Activated naive CD8-positive, alpha-beta T cell treated with anti-CD3 and anti-CD28 coated beads, Interleukin-2, amount 10 ng/mL, durations not matched to agents 7 days and 5 days (primary cell): ENCODE measurements around the gene CMTM2. TPM values are rescaled to one million over a fixed set of nuclear protein-coding genes. Genes with fewer than 3 reads are reported as not detected.
A peak's percentile ranks its signal among the peaks of the same experiment; 100 is the strongest.

Source experiments
- ATAC-seq: fragments of 150-1000 bp; cut with Tn5 transposase; one replicate; pipeline ENCODE4 v1.10.0; 2021; ENCODE audit warnings: low read depth, moderate library complexity
- POLR2A ChIA-PET: fragments of 350-600 bp; sonication (Branson Sonifier 250); formaldehyde crosslinking; loops from one replicate; lab custom pipeline; 2021; ENCODE audit warnings: antibody characterized with exemption; lab: Charles Lee
- DNase-seq: peaks from one replicate; pipeline ENCODE4 v3.0.0; 2021
- H3K27ac Mint-ChIP-seq: one replicate; pipeline ENCODE4 v1.8.0; 2022; ENCODE audit warnings: mild to moderate bottlenecking, mixed read lengths
- H3K27me3 Mint-ChIP-seq: one replicate; pipeline ENCODE4 v1.8.0; 2022; ENCODE audit warnings: mild to moderate bottlenecking, moderate library complexity, mixed read lengths
- H3K36me3 Mint-ChIP-seq: one replicate; pipeline ENCODE4 v1.8.0; 2021; ENCODE audit warnings: mild to moderate bottlenecking, mixed read lengths
- H3K4me1 Mint-ChIP-seq: one replicate; pipeline ENCODE4 v1.8.0; 2021; ENCODE audit warnings: mixed read lengths
- H3K4me3 Mint-ChIP-seq: one replicate; pipeline ENCODE4 v1.8.0; 2022; ENCODE audit warnings: mild to moderate bottlenecking, moderate library complexity, mixed read lengths
- H3K9me3 Mint-ChIP-seq: one replicate; pipeline ENCODE4 v1.8.0; 2021; ENCODE audit warnings: mixed read lengths
- total RNA-seq, 2 experiments: library from RNA; stranded (reverse); gene quantifications; one replicate each; pipeline ENCODE4 v1.2.3, GENCODE V29; 2021

Gene CMTM2
- total RNA-seq, 2 experiments from 2014 or later: 0.45 to 1.3 TPM

GRCh38 chr16:66575060-66575459, 4.2 kb upstream of the CMTM2 start:
- Mint-ChIP-seq H3K36me3 (peaks cover 18% of the 10 kb centered on the region), H3K4me3 (no peak overlapping the region), H3K27ac (no peak overlapping the region), H3K9me3 (no peaks in the 10 kb centered on the region), H3K4me1 (peaks cover 15% of the 10 kb centered on the region), H3K27me3 (peaks cover 29% of the 10 kb centered on the region)
- ATAC-seq: no peak
- DNase-seq: no peak
- POLR2A ChIA-PET: interaction anchor here (1.0 to 1.4 kb wide), 2 partner anchors 18 to 28 kb away, joined by 3 read pairs; no protein-coding TSS in a partner anchor

GRCh38 chr16:66576296-66576695, 3.0 kb upstream of the CMTM2 start:
- DNase-seq: no peak
- Mint-ChIP-seq H3K9me3 (no peaks in the 10 kb centered on the region), H3K36me3 (peaks cover 15% of the 10 kb centered on the region), H3K4me3 (no peak overlapping the region), H3K27ac (no peak overlapping the region), H3K4me1 (peaks cover 15% of the 10 kb centered on the region), H3K27me3 (peaks cover 38% of the 10 kb centered on the region)
- POLR2A ChIA-PET: interaction anchor here (0.6 to 1.1 kb wide), 2 partner anchors 14 to 17 kb away, joined by 3 read pairs; no protein-coding TSS in a partner anchor
- no peak for ATAC-seq

- no peak overlapping the region for H3K27ac Mint-ChIP-seq
- ATAC-seq (no peak), DNase-seq (no peak)
- peaks cover 16% of the 10 kb centered on the region for H3K4me1 Mint-ChIP-seq
- H3K36me3 Mint-ChIP-seq: peaks cover 6% of the 10 kb centered on the region
- H3K4me3 Mint-ChIP-seq: no peak overlapping the region
- peaks cover 38% of the 10 kb centered on the region for H3K27me3 Mint-ChIP-seq
- POLR2A ChIA-PET: interaction anchor here (1.5 kb wide), 1 partner anchor 28 kb away, joined by 3 read pairs; no protein-coding TSS in a partner anchor
- H3K9me3 Mint-ChIP-seq: no peaks in the 10 kb centered on the region
Observed at GRCh38 chr16:66580605-66581209, 1.4 kb downstream of the CMTM2 start.

- no peak overlapping the region for H3K27ac Mint-ChIP-seq
- H3K36me3 Mint-ChIP-seq: peaks cover 6% of the 10 kb centered on the region
- ATAC-seq: no peak
- H3K4me1 Mint-ChIP-seq: peaks cover 20% of the 10 kb centered on the region
- H3K9me3 Mint-ChIP-seq: no peaks in the 10 kb centered on the region
- no peak for DNase-seq
- H3K27me3 Mint-ChIP-seq: peaks cover 38% of the 10 kb centered on the region
- no peak overlapping the region for H3K4me3 Mint-ChIP-seq
- POLR2A ChIA-PET: interaction anchor here (1.5 kb wide), 1 partner anchor 27 kb away, joined by 3 read pairs; no protein-coding TSS in a partner anchor
Observed at GRCh38 chr16:66581246-66581952, 2.1 kb downstream of the CMTM2 start.

- POLR2A ChIA-PET: interaction anchor here (0.6 kb wide), 1 partner anchor 80 kb away, joined by 3 read pairs; no protein-coding TSS in a partner anchor
- no peaks in the 10 kb centered on the region for H3K9me3 Mint-ChIP-seq
- H3K27me3 Mint-ChIP-seq: peaks cover 5% of the 10 kb centered on the region
- no peaks in the 10 kb centered on the region for H3K36me3 Mint-ChIP-seq
- no peak for DNase-seq
- H3K4me1 Mint-ChIP-seq: peaks cover 42% of the 10 kb centered on the region
- H3K4me3 Mint-ChIP-seq: no peak overlapping the region
- ATAC-seq: no peak
- no peak overlapping the region for H3K27ac Mint-ChIP-seq
Observed at GRCh38 chr16:66585481-66586239, 6.4 kb downstream of the CMTM2 start.

GRCh38 chr16:66587881-66588600, 8.8 kb downstream of the CMTM2 start:
- ATAC-seq: no peak
- peaks cover 48% of the 10 kb centered on the region for H3K4me1 Mint-ChIP-seq

GRCh38 chr16:66588981-66589713, 9.9 kb downstream of the CMTM2 start:
- POLR2A ChIA-PET: interaction anchor here (0.7 to 3.0 kb wide), 9 partner anchors 9 to 182 kb away, joined by 3 to 29 read pairs (median 7); partner anchors contain the start of genes CKLF and CMTM3
- DNase-seq (peak; percentile 74), ATAC-seq (peak; percentile 98)
- Mint-ChIP-seq H3K27me3 (no peaks in the 10 kb centered on the region), H3K4me3 (peak overlapping the region; percentile 82), H3K9me3 (no peaks in the 10 kb centered on the region), H3K4me1 (peaks cover 46% of the 10 kb centered on the region), H3K36me3 (peaks cover 1% of the 10 kb centered on the region), H3K27ac (peak overlapping the region; percentile 77)

More at GRCh38 chr16:66587881-66588600, 8.8 kb downstream of the CMTM2 start:
- no peak for DNase-seq
- Mint-ChIP-seq H3K9me3 (no peaks in the 10 kb centered on the region), H3K36me3 (peaks cover 1% of the 10 kb centered on the region), H3K27ac (peak overlapping the region; percentile 68), H3K4me3 (peak overlapping the region; percentile 80), H3K27me3 (no peaks in the 10 kb centered on the region)
- POLR2A ChIA-PET: interaction anchor here (3.0 kb wide), 1 partner anchor 181 kb away, joined by 15 read pairs; no protein-coding TSS in a partner anchor

- Mint-ChIP-seq H3K27ac (peak overlapping the region; percentile 83), H3K4me1 (peaks cover 47% of the 10 kb centered on the region), H3K27me3 (no peaks in the 10 kb centered on the region), H3K36me3 (peaks cover 1% of the 10 kb centered on the region), H3K4me3 (peak overlapping the region; percentile 82), H3K9me3 (no peaks in the 10 kb centered on the region)
- no peak for DNase-seq
- POLR2A ChIA-PET: interaction anchor here (0.7 to 3.0 kb wide), 9 partner anchors 10 to 183 kb away, joined by 3 to 29 read pairs (median 7); partner anchors contain the start of genes CKLF and CMTM3
- peak; percentile 33 for ATAC-seq
Observed at GRCh38 chr16:66590322-66590721, 11.1 kb downstream of the CMTM2 start.

- peak overlapping the region; percentile 83 for H3K27ac Mint-ChIP-seq
- peak overlapping the region; percentile 82 for H3K4me3 Mint-ChIP-seq
- no peak for ATAC-seq
- H3K9me3 Mint-ChIP-seq: no peaks in the 10 kb centered on the region
- DNase-seq: no peak
- peaks cover 41% of the 10 kb centered on the region for H3K4me1 Mint-ChIP-seq
- H3K27me3 Mint-ChIP-seq: no peaks in the 10 kb centered on the region
- POLR2A ChIA-PET: interaction anchor here (1.1 to 3.0 kb wide), 6 partner anchors 9 to 184 kb away, joined by 5 to 29 read pairs (median 11); partner anchors contain the start of genes CKLF and CMTM3
- H3K36me3 Mint-ChIP-seq: peaks cover 1% of the 10 kb centered on the region
Observed at GRCh38 chr16:66591018-66591417, 11.8 kb downstream of the CMTM2 start.

GRCh38 chr16:66592241-66592640, 13.0 kb downstream of the CMTM2 start:
- no peak for ATAC-seq
- POLR2A ChIA-PET: no interaction called here
- DNase-seq: no peak
- Mint-ChIP-seq H3K27me3 (no peaks in the 10 kb centered on the region), H3K4me3 (no peak overlapping the region), H3K4me1 (peaks cover 42% of the 10 kb centered on the region), H3K9me3 (no peaks in the 10 kb centered on the region), H3K36me3 (peaks cover 1% of the 10 kb centered on the region), H3K27ac (no peak overlapping the region)

- POLR2A ChIA-PET: no interaction called here
- DNase-seq (no peak), ATAC-seq (no peak)
- Mint-ChIP-seq H3K9me3 (no peaks in the 10 kb centered on the region), H3K36me3 (peaks cover 3% of the 10 kb centered on the region), H3K4me1 (peaks cover 42% of the 10 kb centered on the region), H3K27ac (no peak overlapping the region), H3K27me3 (no peaks in the 10 kb centered on the region), H3K4me3 (no peak overlapping the region)
Observed at GRCh38 chr16:66592814-66593213, 13.6 kb downstream of the CMTM2 start.

GRCh38 chr16:66594739-66595138, 15.5 kb downstream of the CMTM2 start:
- ATAC-seq (no peak), DNase-seq (no peak)
- Mint-ChIP-seq H3K36me3 (peaks cover 4% of the 10 kb centered on the region), H3K9me3 (no peaks in the 10 kb centered on the region), H3K4me3 (no peak overlapping the region), H3K27me3 (no peaks in the 10 kb centered on the region), H3K4me1 (peaks cover 40% of the 10 kb centered on the region), H3K27ac (no peak overlapping the region)
- POLR2A ChIA-PET: interaction anchor here (1.3 kb wide), 1 partner anchor 9 kb away, joined by 8 read pairs; the partner anchor contains the start of gene CMTM3
